ENCODE data around the gene PTPRG. TPM values are rescaled to one million over a fixed set of nuclear protein-coding genes. Genes with fewer than 3 reads are reported as not detected.

PTPRG gene
- polyA plus RNA-seq, 3 donors = not detected

DNA sequence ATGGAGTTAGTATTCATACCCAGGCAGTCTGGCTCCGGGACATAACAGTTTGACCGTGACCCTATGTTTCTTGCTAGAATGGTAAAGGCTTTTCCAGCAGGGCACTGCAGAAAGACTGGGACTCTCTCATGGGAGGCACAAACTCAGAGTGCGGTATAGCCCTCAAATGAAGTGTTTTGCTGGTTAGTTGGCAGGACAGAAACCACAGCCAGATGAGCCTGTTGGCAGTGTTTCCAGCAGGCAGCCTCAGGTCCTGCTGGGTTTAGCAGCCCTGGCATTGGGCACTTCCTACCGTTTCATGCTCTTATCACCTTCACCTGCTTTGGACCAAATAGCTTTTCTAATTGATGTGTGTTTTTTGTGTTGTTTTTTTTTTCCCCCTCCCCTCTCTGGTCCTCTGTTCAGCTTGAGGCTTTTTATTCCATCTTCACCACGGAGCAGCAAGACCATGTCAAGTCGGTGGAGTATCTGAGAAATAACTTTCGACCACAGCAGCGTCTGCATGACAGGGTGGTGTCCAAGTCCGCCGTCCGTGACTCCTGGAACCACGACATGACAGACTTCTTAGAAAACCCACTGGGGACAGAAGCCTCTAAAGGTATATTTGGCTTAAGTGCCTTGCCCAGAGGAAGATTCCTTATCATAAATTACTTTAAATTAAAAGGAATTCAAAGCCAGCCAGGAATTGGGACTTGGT, 606.3 kb downstream of the PTPRG start:
- Mint-ChIP-seq H3K27ac (no peak overlapping the region), H3K36me3 (no peaks in the 10 kb centered on the region), H3K4me1 (no peaks in the 10 kb centered on the region), H3K4me3 (no peak overlapping the region), H3K27me3 (ENCODE audit: low read depth in 3 of 3) (peaks cover 0 to 6% (median 0%) of the 10 kb centered on the region in 3 donors), H3K9me3 (peaks cover 0 to 6% (median 3%) of the 10 kb centered on the region in 7 donors)
- Histone ChIP-seq H3K27ac (ENCODE audit: low read depth in 1 of 2, low read length in 2 of 2) (no peak overlapping the region), H3K4me1 (ENCODE audit: control insufficient read depth in 1 of 2, insufficient read depth in 2 of 2, low read length in 2 of 2) (no peaks in the 10 kb centered on the region), H2AFZ (ENCODE audit: insufficient read depth, low read depth, low read length, poor library complexity, severe bottlenecking) (no peak overlapping the region), H4K20me1 (ENCODE audit: insufficient read depth, low read length) (no peaks in the 10 kb centered on the region), H3K36me3 (replicated peaks in 1 of 2; ENCODE audit: control insufficient read depth in 1 of 2, insufficient read depth in 2 of 2, low read length in 2 of 2) (no peaks in the 10 kb centered on the region), H3K9ac (ENCODE audit: insufficient read depth, low read length, poor library complexity, severe bottlenecking) (no peak overlapping the region), H3K9me3 (replicated peaks in 1 of 2; ENCODE audit: control insufficient read depth in 1 of 2, insufficient read depth in 1 of 2, low read length in 2 of 2) (no peaks in the 10 kb centered on the region), H3K4me2 (replicated peaks; ENCODE audit: extremely low read depth, low read length, poor library complexity, severe bottlenecking) (no peak overlapping the region), H3K27me3 (ENCODE audit: control insufficient read depth in 2 of 2, insufficient read depth in 2 of 2, low read length in 2 of 2) (no peaks in the 10 kb centered on the region), H3K4me3 (replicated peaks in 1 of 3; ENCODE audit: low read depth in 2 of 3, low read length in 3 of 3) (no peak overlapping the region), H3K79me2 (ENCODE audit: insufficient read depth, low read length) (no peaks in the 10 kb centered on the region)
- WGBS (ENCODE audit: insufficient coverage) = 98% methylated on average over 7 of the region's 12 CpGs
- no peak for DNase-seq
- TF ChIP-seq, protein P1, sequence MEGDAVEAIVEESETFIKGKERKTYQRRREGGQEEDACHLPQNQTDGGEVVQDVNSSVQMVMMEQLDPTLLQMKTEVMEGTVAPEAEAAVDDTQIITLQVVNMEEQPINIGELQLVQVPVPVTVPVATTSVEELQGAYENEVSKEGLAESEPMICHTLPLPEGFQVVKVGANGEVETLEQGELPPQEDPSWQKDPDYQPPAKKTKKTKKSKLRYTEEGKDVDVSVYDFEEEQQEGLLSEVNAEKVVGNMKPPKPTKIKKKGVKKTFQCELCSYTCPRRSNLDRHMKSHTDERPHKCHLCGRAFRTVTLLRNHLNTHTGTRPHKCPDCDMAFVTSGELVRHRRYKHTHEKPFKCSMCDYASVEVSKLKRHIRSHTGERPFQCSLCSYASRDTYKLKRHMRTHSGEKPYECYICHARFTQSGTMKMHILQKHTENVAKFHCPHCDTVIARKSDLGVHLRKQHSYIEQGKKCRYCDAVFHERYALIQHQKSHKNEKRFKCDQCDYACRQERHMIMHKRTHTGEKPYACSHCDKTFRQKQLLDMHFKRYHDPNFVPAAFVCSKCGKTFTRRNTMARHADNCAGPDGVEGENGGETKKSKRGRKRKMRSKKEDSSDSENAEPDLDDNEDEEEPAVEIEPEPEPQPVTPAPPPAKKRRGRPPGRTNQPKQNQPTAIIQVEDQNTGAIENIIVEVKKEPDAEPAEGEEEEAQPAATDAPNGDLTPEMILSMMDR (IDR thresholded peaks at IDR 0.05) = no peak
- intact Hi-C loops (cut with micrococcal nuclease) = no loop called here

DNA sequence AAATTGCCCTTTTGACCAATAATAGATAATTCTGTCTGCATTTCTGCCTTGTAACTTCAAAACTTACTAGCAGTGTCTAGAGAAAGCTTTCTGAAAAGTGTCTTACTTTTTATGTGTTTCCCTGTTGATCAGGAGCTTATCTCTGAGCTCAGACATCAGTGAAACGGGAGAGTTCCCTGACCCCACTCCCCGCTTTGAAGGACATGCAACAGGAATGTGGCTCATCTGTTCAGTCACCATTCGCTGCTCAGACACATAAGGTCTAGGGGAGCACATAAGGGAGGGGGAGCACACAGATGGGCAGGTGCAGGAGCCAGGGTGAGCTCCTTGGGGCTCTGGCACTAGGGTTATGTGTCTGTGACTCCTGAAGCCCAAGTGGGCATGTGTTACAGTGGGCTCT, 607.0 kb downstream of the PTPRG start:
- H3K4me3 ChIP-seq (replicated peaks in 1 of 3; ENCODE audit: low read depth in 2 of 3, low read length in 3 of 3) = no peak overlapping the region
- Mint-ChIP-seq H3K4me1 (no peaks in the 10 kb centered on the region), H3K9me3 (peaks cover 0 to 6% (median 3%) of the 10 kb centered on the region in 7 donors), H3K36me3 (no peaks in the 10 kb centered on the region), H3K4me3 (no peak overlapping the region), H3K27me3 (ENCODE audit: low read depth in 3 of 3) (peaks cover 0 to 6% (median 0%) of the 10 kb centered on the region in 3 donors), H3K27ac (no peak overlapping the region)
- TF ChIP-seq, protein P1 (IDR thresholded peaks at IDR 0.05) = no peak
- H2AFZ ChIP-seq (ENCODE audit: insufficient read depth, low read depth, low read length, poor library complexity, severe bottlenecking) = no peak overlapping the region
- DNase-seq = no peak
- no peaks in the 10 kb centered on the region for H4K20me1 ChIP-seq (ENCODE audit: insufficient read depth, low read length)
- no peaks in the 10 kb centered on the region for H3K27me3 ChIP-seq (ENCODE audit: control insufficient read depth in 2 of 2, insufficient read depth in 2 of 2, low read length in 2 of 2)
- no peaks in the 10 kb centered on the region for H3K79me2 ChIP-seq (ENCODE audit: insufficient read depth, low read length)
- intact Hi-C loops (cut with micrococcal nuclease) = no loop called here
- no peak overlapping the region for H3K9ac ChIP-seq (ENCODE audit: insufficient read depth, low read length, poor library complexity, severe bottlenecking)
- WGBS (ENCODE audit: insufficient coverage) = 85% methylated on average over 3 of the region's 3 CpGs
- no peaks in the 10 kb centered on the region for H3K9me3 ChIP-seq (replicated peaks in 1 of 2; ENCODE audit: control insufficient read depth in 1 of 2, insufficient read depth in 1 of 2, low read length in 2 of 2)
- no peak overlapping the region for H3K4me2 ChIP-seq (replicated peaks; ENCODE audit: extremely low read depth, low read length, poor library complexity, severe bottlenecking)
- H3K4me1 ChIP-seq (ENCODE audit: control insufficient read depth in 1 of 2, insufficient read depth in 2 of 2, low read length in 2 of 2) = no peaks in the 10 kb centered on the region
- no peak overlapping the region for H3K27ac ChIP-seq (ENCODE audit: low read depth in 1 of 2, low read length in 2 of 2)
- no peaks in the 10 kb centered on the region for H3K36me3 ChIP-seq (replicated peaks in 1 of 2; ENCODE audit: control insufficient read depth in 1 of 2, insufficient read depth in 2 of 2, low read length in 2 of 2)
